ENCODE data around the gene BCAS3. TPM values are rescaled to one million over a fixed set of nuclear protein-coding genes. Genes with fewer than 3 reads are reported as not detected.

Gene BCAS3
- total and polyA plus RNA-seq, 4 experiments from 2014 or later = 27.0 to 45.2 (median 41.2) TPM

DNA sequence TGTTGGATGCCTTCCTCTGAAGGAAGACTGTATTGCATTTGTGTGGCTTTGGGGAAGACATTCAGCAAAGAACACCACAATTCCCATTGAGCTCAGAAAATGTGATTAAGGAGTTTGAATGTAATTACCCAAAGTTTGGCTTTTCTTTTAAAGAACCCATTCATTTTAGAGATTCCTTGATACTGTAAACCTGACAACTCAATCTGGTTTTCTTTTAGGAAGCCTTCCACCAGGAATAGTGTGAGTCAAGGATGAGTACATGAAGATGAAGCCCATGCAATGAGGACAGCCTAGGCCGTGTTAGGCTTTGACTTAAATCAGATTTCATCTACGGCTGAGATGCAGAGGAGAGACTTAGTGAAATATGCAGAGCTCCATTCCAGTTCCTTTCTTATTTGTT lies 450.3 kb downstream of the BCAS3 start:
- H3K4me3 Mint-ChIP-seq = no peak overlapping the region
- POLR2A ChIA-PET (ENCODE audit: partially characterized antibody) = no interaction called here
- DNase-seq = no peak
- H3K9me3 Mint-ChIP-seq = no peaks in the 10 kb centered on the region
- H3K4me1 ChIP-seq (ENCODE audit: insufficient read depth, low read length) = no peaks in the 10 kb centered on the region
- H3K4me3 ChIP-seq (ENCODE audit: low read length in 2 of 2) = no peak overlapping the region
- H3K27ac ChIP-seq (ENCODE audit: low read depth, low read length) = no peak overlapping the region
- no peaks in the 10 kb centered on the region for H3K27me3 ChIP-seq (ENCODE audit: insufficient read depth, low read length)
- H3K36me3 Mint-ChIP-seq = peaks cover 0 to 7% of the 10 kb centered on the region in 2 donors
- intact Hi-C loops (cut with micrococcal nuclease) = no loop called here
- CTCF ChIA-PET (ENCODE audit: partially characterized antibody) = no interaction called here
- H3K9me3 ChIP-seq (ENCODE audit: control insufficient read depth in 1 of 2, low read length in 2 of 2) = no peaks in the 10 kb centered on the region
- no peak overlapping the region for H3K27ac Mint-ChIP-seq
- no peaks in the 10 kb centered on the region for H3K27me3 Mint-ChIP-seq
- peaks cover 0 to 4% (median 2%) of the 10 kb centered on the region in 4 donors for H3K4me1 Mint-ChIP-seq
- no peaks in the 10 kb centered on the region for H3K36me3 ChIP-seq (ENCODE audit: insufficient read depth, low read length)

- H3K4me1 Mint-ChIP-seq = peaks cover 0 to 6% (median 2%) of the 10 kb centered on the region in 4 donors
- no peaks in the 10 kb centered on the region for H3K9me3 Mint-ChIP-seq
- H3K4me3 ChIP-seq (ENCODE audit: low read length in 2 of 2) = no peak overlapping the region
- peaks cover 0 to 7% of the 10 kb centered on the region in 2 donors for H3K36me3 Mint-ChIP-seq
- H3K4me3 Mint-ChIP-seq = no peak overlapping the region
- intact Hi-C loops (cut with micrococcal nuclease) = no loop called here
- no peaks in the 10 kb centered on the region for H3K27me3 ChIP-seq (ENCODE audit: insufficient read depth, low read length)
- no peaks in the 10 kb centered on the region for H3K36me3 ChIP-seq (ENCODE audit: insufficient read depth, low read length)
- peak overlapping the region in 2 of 7 donors; percentile 40 to 51 for H3K27ac Mint-ChIP-seq
- no peak for DNase-seq
- H3K4me1 ChIP-seq (ENCODE audit: insufficient read depth, low read length) = no peaks in the 10 kb centered on the region
- CTCF ChIA-PET (ENCODE audit: partially characterized antibody) = no interaction called here
- no peaks in the 10 kb centered on the region for H3K27me3 Mint-ChIP-seq
- POLR2A ChIA-PET (ENCODE audit: partially characterized antibody) = no interaction called here
- H3K27ac ChIP-seq (ENCODE audit: low read depth, low read length) = no peak overlapping the region
- no peaks in the 10 kb centered on the region for H3K9me3 ChIP-seq (ENCODE audit: control insufficient read depth in 1 of 2, low read length in 2 of 2)
These were observed 451.0 kb downstream of the BCAS3 start for GRCh38 chr17:61128661-61129115.

- POLR2A ChIA-PET (ENCODE audit: partially characterized antibody) = no interaction called here
- Histone ChIP-seq H3K27me3 (ENCODE audit: insufficient read depth, low read length) (no peaks in the 10 kb centered on the region), H3K36me3 (ENCODE audit: insufficient read depth, low read length) (no peaks in the 10 kb centered on the region), H3K27ac (ENCODE audit: low read depth, low read length) (no peak overlapping the region), H3K9me3 (ENCODE audit: control insufficient read depth in 1 of 2, low read length in 2 of 2) (no peaks in the 10 kb centered on the region), H3K4me1 (ENCODE audit: insufficient read depth, low read length) (no peaks in the 10 kb centered on the region), H3K4me3 (ENCODE audit: low read length in 2 of 2) (no peak overlapping the region)
- no peaks in the 10 kb centered on the region for H3K27me3 Mint-ChIP-seq
- H3K9me3 Mint-ChIP-seq = no peaks in the 10 kb centered on the region
- no peak for DNase-seq
- intact Hi-C loops (cut with micrococcal nuclease) = no loop called here
- peaks cover 0 to 7% of the 10 kb centered on the region in 2 donors for H3K36me3 Mint-ChIP-seq
- H3K4me1 Mint-ChIP-seq = peaks cover 0 to 6% (median 3%) of the 10 kb centered on the region in 4 donors
- no peak overlapping the region for H3K27ac Mint-ChIP-seq
- CTCF ChIA-PET (ENCODE audit: partially characterized antibody) = no interaction called here
- no peak overlapping the region for H3K4me3 Mint-ChIP-seq
These were observed 451.9 kb downstream of the BCAS3 start for GRCh38 chr17:61129267-61130254.

DNA sequence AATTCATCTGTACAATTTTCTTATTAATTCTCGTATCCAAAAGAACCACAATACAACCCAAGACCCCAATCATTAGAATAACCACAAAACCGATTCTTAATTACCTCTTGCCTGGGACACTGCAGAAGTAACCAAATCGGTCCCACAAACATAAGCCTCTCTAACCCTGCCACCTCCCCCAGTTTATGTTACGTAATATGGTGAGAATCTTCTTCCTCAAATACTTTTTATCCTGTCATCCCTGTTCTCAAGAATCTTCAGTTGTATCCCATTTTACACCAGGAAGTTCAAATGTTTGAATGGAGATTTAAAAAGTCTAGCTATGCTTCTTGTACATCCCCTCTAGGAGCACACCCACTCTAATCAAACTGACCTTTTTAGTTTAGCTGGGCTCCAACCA lies 452.7 kb downstream of the BCAS3 start:
- ChIA-PET CTCF (ENCODE audit: partially characterized antibody) (no interaction called here), POLR2A (ENCODE audit: partially characterized antibody) (no interaction called here)
- Mint-ChIP-seq H3K9me3 (no peaks in the 10 kb centered on the region), H3K36me3 (peaks cover 0 to 7% of the 10 kb centered on the region in 2 donors), H3K4me3 (no peak overlapping the region), H3K4me1 (peaks cover 0 to 6% (median 3%) of the 10 kb centered on the region in 4 donors), H3K27me3 (no peaks in the 10 kb centered on the region), H3K27ac (no peak overlapping the region)
- Histone ChIP-seq H3K9me3 (ENCODE audit: control insufficient read depth in 1 of 2, low read length in 2 of 2) (no peaks in the 10 kb centered on the region), H3K4me3 (ENCODE audit: low read length in 2 of 2) (no peak overlapping the region), H3K27me3 (ENCODE audit: insufficient read depth, low read length) (no peaks in the 10 kb centered on the region), H3K4me1 (ENCODE audit: insufficient read depth, low read length) (no peaks in the 10 kb centered on the region), H3K36me3 (ENCODE audit: insufficient read depth, low read length) (no peaks in the 10 kb centered on the region), H3K27ac (ENCODE audit: low read depth, low read length) (no peak overlapping the region)
- no peak for DNase-seq
- intact Hi-C loops (cut with micrococcal nuclease) = no loop called here

GRCh38 chr17:61131585-61131984 lies 453.9 kb downstream of the BCAS3 start:
- Histone ChIP-seq H3K4me1 (ENCODE audit: insufficient read depth, low read length) (no peaks in the 10 kb centered on the region), H3K36me3 (ENCODE audit: insufficient read depth, low read length) (no peaks in the 10 kb centered on the region), H3K27me3 (ENCODE audit: insufficient read depth, low read length) (no peaks in the 10 kb centered on the region), H3K27ac (ENCODE audit: low read depth, low read length) (no peak overlapping the region), H3K4me3 (ENCODE audit: low read length in 2 of 2) (no peak overlapping the region), H3K9me3 (ENCODE audit: control insufficient read depth in 1 of 2, low read length in 2 of 2) (no peaks in the 10 kb centered on the region)
- ChIA-PET CTCF (ENCODE audit: partially characterized antibody) (no interaction called here), POLR2A (ENCODE audit: partially characterized antibody) (no interaction called here)
- H3K9me3 Mint-ChIP-seq = no peaks in the 10 kb centered on the region
- intact Hi-C loops (cut with micrococcal nuclease) = no loop called here
- H3K27ac Mint-ChIP-seq = no peak overlapping the region
- no peak overlapping the region for H3K4me3 Mint-ChIP-seq
- H3K27me3 Mint-ChIP-seq = no peaks in the 10 kb centered on the region
- peaks cover 0 to 7% of the 10 kb centered on the region in 2 donors for H3K36me3 Mint-ChIP-seq
- peaks cover 0 to 6% (median 3%) of the 10 kb centered on the region in 4 donors for H3K4me1 Mint-ChIP-seq
- no peak for DNase-seq

- H3K4me3 ChIP-seq (ENCODE audit: low read length in 2 of 2) = no peak overlapping the region
- Mint-ChIP-seq H3K4me1 (peaks cover 0 to 6% (median 3%) of the 10 kb centered on the region in 4 donors), H3K9me3 (no peaks in the 10 kb centered on the region), H3K36me3 (peaks cover 0 to 5% of the 10 kb centered on the region in 2 donors), H3K27ac (no peak overlapping the region), H3K27me3 (no peaks in the 10 kb centered on the region), H3K4me3 (no peak overlapping the region)
- DNase-seq = no peak
- CTCF ChIA-PET (ENCODE audit: partially characterized antibody) = no interaction called here
- no peaks in the 10 kb centered on the region for H3K36me3 ChIP-seq (ENCODE audit: insufficient read depth, low read length)
- no peaks in the 10 kb centered on the region for H3K4me1 ChIP-seq (ENCODE audit: insufficient read depth, low read length)
- intact Hi-C loops (cut with micrococcal nuclease) = no loop called here
- no peak overlapping the region for H3K27ac ChIP-seq (ENCODE audit: low read depth, low read length)
- H3K9me3 ChIP-seq (ENCODE audit: control insufficient read depth in 1 of 2, low read length in 2 of 2) = no peaks in the 10 kb centered on the region
- POLR2A ChIA-PET (ENCODE audit: partially characterized antibody) = no interaction called here
- H3K27me3 ChIP-seq (ENCODE audit: insufficient read depth, low read length) = no peaks in the 10 kb centered on the region
These were observed 454.9 kb downstream of the BCAS3 start for GRCh38 chr17:61132524-61132923.

DNA sequence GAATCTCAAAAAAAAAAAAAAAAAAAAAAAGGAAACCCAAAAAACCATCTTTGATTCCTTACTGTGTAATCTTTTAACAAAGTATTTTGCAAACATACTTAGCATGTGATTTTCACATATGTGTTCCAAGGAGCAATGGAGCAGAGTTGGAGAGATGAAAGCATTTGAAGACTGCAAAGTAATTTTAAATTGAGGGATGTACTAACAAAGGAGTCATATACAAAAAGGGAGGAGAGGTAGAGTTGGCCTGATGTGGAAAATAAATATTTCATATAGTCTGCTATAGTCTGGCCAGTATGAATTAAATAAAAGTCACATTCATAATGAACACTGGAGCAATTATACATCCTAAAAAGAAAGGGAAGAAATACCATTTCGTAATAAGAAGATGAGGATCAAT lies 456.2 kb downstream of the BCAS3 start:
- Histone ChIP-seq H3K36me3 (ENCODE audit: insufficient read depth, low read length) (no peaks in the 10 kb centered on the region), H3K4me3 (ENCODE audit: low read length in 2 of 2) (no peak overlapping the region), H3K4me1 (ENCODE audit: insufficient read depth, low read length) (peaks cover 8% of the 10 kb centered on the region), H3K27me3 (ENCODE audit: insufficient read depth, low read length) (no peaks in the 10 kb centered on the region), H3K27ac (ENCODE audit: low read depth, low read length) (no peak overlapping the region), H3K9me3 (ENCODE audit: control insufficient read depth in 1 of 2, low read length in 2 of 2) (no peaks in the 10 kb centered on the region)
- H3K27ac Mint-ChIP-seq = no peak overlapping the region
- ChIA-PET CTCF (ENCODE audit: partially characterized antibody) (no interaction called here), POLR2A (ENCODE audit: partially characterized antibody) (no interaction called here)
- intact Hi-C loops (cut with micrococcal nuclease) = no loop called here
- H3K9me3 Mint-ChIP-seq = no peaks in the 10 kb centered on the region
- H3K4me1 Mint-ChIP-seq = peaks cover 5 to 9% (median 8%) of the 10 kb centered on the region in 4 donors
- no peak overlapping the region for H3K4me3 Mint-ChIP-seq
- H3K36me3 Mint-ChIP-seq = peaks cover 0 to 1% of the 10 kb centered on the region in 2 donors
- DNase-seq = no peak
- no peaks in the 10 kb centered on the region for H3K27me3 Mint-ChIP-seq
